HG03060 (cell line): ENCODE data around the gene DPYSL3.
A peak's percentile ranks its signal among the peaks of the same experiment; 100 is the strongest.

Experiments used
- ATAC-seq: cut with Tn5 transposase; IDR thresholded peaks from one replicate; pipeline ENCODE4 v1.9.1; 2021; ENCODE audit warnings: low read depth, moderate number of reproducible peaks; ENCODE audit not compliant: unreplicated experiment

The DPYSL3 gene

GRCh38 chr5:147517383-147517782 lies 7.5 kb upstream of the DPYSL3 start:
- no peak for ATAC-seq

DNA sequence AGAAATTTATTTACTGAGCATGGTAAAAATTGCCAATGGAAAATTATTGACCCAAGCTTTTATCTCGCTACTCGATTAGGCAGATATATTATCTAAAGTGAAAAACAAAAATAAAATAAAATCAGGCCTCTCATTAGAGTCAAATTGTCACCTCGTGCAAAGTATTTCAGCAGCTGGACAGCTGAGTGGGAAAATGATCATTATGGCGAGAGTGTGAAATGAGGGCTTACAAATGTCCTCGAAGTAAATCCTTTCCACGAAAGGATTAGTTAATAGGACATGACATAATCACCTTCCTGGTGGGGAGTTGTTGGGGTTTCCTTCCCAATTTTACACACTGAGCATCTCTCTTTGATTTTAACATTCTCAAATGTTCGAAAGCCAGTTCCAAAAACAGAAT lies 5.4 kb upstream of the DPYSL3 start:
- ATAC-seq: no peak

GRCh38 chr5:147512659-147513379 lies 3.0 kb upstream of the DPYSL3 start:
- ATAC-seq: no peak

DNA sequence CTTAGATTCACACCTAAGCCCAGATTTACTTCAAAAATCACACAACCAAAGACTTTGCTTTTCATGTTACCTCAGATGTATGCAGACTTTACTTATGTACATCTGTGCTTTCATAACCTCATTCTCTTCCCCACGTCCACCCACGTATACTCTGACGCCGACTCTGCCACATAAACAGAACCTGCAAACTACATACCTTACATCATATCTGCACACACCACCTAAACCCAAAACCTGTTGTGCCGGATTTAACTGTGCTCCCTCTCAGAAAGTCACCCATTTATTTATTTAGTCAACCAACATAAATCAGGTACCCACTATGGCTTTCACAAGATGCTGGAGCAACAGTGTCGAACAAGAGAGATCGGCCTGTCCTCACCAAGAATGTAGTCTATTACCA lies 1.0 kb upstream of the DPYSL3 start:
- no peak for ATAC-seq

GRCh38 chr5:147509041-147509709 lies 693 bp downstream of the DPYSL3 start:
- no peak for ATAC-seq

DNA sequence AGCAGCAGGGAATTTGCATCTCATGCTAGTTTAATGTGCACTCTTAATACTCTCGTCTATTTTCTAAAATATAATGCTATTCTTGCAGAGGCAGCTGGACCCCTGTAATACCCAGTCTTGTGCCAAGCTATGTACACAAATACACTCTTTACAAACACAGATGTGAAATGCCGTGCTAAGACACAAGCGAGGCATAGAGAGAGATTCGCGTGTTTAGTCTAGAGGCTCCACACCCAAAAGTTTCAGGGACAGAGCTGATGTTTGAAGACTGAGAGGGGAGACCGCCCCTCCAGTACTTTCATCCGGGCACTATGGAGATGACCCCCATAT lies 1.2 kb downstream of the DPYSL3 start:
- ATAC-seq: no peak

DNA sequence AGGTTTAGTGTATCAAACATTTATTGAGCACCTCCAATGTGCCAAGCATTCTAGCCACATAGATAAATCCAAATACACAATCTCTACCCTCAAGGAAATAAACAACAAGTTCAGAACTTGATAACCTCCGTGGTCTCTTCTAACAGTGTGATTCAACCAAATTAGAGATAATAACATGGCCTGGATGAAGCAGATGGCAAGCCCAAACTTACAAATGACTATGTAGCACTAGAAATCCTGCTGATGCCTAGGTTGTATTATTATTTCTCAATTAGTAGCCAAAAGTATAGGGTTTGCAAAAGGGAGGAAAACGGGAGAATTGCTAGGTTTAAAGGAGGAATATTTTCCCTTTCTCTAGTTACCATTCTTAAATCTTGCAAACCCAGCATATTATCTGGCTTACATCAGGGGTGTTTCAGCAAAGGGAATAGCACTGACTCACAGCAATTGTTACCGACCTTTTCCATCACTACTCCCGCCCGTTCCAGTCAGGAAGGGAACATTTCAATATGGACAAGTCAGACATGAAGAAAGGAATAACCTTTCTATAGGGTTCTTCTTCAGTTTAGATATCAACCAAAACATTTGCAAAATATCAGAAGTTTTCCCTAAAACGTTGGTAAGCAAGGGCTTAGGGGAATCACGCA lies 2.3 kb downstream of the DPYSL3 start:
- no peak for ATAC-seq

DNA sequence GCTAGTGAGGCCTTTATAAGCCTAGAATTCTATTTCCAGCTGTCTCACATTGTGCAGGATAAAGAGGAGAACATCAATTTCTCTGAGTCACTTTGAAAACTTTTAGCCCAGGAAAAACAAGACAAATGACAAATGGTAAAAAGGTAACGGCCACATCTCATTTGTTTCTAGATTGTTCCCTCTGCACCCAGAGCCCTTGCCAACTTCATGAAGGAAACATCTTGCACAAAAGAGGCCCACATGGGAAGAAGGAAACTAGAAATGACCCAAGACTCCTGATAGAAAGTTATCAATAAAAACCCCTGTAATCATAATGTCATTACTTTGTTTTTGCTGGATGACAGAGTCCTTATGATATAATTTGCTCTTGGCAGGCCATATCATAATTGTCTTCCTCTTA lies 5.3 kb downstream of the DPYSL3 start:
- ATAC-seq: no peak

DNA sequence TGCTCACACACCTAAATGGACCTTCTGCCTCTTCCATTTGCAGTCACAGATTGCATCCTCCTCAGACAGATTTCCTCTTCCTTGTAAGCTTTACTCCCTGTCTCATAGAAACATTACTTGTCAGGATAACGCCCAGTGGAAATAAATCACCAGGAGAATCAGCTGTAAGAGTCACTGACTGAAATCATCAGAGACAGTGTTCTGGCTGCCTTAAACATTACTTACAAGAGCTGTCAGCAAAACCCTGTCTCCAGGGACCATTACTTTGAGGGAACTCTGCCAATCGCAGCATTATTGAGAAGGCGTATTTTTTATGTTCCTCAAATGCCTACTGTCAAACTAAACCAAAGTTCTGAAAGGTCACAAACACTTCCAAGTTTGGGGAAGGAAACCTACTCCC lies 5.9 kb downstream of the DPYSL3 start:
- ATAC-seq: no peak

GRCh38 chr5:147490989-147491388 lies 18.9 kb downstream of the DPYSL3 start:
- no peak for ATAC-seq

- no peak for ATAC-seq
Observed at GRCh38 chr5:147487031-147487750, 22.7 kb downstream of the DPYSL3 start.

- ATAC-seq: no peak
Observed at GRCh38 chr5:147485814-147486213, 24.1 kb downstream of the DPYSL3 start.

DNA sequence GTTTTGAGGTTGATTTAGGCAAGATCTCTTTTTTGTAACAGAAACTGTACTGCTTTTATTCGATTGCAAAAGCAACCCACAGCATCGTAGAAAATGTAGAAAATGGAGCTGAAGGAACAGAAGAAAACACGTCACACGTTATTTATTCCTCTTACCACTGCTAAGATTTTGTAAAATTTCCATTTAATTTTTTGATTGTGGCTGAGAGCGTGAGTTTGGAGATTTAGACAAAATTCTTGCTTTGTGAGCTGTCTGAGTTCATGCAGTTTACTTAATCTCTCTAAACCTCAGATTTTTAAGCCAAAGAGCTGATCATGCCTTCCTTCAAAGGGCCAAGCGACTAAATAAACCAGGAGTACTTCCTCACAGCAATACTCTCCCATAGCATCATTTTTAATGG lies 24.8 kb downstream of the DPYSL3 start:
- no peak for ATAC-seq

DNA sequence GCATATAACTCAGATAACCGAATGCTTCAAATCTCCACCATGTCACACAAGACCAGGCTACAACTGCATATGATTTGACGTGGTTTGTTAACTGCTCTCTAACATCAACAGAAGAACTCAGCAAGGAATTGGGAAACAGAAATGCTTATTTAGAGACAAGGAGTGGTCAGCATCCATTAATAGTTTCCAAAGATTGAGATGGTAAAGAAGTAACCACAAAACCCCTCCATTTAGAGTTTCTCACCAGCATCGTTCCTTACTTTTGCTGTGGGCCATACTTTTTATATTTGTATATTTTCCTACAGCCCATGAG lies 25.2 kb downstream of the DPYSL3 start:
- no peak for ATAC-seq

- no peak for ATAC-seq
Observed at GRCh38 chr5:147483961-147484707, 25.7 kb downstream of the DPYSL3 start.

GRCh38 chr5:147483188-147483790 lies 26.6 kb downstream of the DPYSL3 start:
- ATAC-seq: no peak

DNA sequence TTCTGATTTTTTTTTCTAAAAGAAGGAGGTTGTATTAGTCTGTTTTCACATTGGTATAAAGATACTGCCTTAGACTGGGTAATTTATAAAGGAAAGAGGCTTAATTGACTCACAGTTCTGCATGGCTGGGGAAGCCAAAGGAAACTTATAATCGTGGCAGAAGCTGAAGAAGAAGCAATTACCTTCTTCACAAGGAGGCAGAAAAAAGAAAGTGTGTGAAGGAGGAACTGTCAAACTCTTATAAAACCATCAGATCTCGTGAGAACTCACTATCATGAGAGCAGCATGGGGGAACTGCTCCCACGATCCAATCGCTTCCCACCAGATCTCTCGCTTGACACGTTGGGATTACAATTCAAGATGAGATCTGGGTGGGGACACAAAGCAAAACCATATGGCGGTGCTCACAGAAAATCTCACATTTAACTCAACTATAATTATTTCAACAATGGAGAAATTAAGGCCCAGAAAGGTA lies 27.1 kb downstream of the DPYSL3 start:
- ATAC-seq: no peak

GRCh38 chr5:147481874-147482705 lies 27.8 kb downstream of the DPYSL3 start:
- ATAC-seq: peak; percentile 83

DNA sequence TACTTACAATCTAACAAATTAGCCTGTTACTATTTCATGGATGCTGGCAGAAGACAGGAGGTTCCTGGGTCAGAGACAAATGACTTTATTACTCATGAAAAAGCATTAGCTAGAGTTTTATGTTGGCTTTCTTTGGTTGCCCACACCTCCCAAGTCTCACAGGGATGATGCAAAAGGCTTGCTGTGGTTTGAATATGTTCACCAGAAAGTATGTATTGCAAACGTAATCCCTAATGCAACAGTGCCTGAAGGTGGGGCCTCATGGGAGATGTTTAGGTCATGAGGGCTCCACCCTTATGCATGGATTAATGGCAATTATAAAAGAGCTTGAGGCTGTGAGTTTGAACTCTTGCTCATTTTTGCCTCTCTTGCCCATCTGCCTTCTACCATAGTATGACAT lies 28.5 kb downstream of the DPYSL3 start:
- ATAC-seq: no peak
